Measurements from ENCODE around the gene PRKRIP1.
"Not testable (repeated sequence)": the region's sequence is repeated elsewhere in the genome, so short reads cannot be mapped to it uniquely, and the experiment has no call there.

The PRKRIP1 gene

DNA sequence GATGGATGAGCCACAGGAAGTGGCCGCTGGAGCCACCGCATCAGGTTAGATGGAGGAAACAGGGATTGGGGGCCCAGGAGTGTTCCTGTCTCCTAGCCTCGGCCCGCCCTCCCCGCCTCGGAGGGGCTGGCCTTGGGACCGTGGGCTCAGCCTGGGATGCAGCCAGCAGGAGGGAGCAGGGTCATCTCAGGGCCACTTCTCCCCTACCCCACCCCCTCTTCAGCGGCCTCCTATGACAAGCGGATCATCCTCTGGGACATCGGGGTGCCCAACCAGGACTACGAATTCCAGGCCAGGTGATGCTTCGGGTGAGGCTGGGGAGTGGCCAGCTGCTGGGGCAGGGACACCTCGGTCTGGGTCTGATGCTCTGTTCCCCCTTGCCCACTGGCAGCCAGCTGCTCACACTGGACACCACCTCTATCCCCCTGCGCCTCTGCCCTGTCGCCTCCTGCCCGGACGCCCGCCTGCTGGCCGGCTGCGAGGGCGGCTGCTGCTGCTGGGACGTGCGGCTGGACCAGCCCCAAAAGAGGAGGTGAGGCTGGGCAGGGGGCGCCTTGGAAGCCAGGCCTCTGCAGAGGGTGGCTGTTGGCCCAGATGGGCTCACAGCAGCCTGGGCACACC, 73.3 kb downstream of the PRKRIP1 start:
- peaks cover 9% of the 10 kb centered on the region for H3K4me1 Mint-ChIP-seq (ENCODE audit: low read depth)
- H3K27ac Mint-ChIP-seq, result no peak overlapping the region
- no peaks in the 10 kb centered on the region for H3K27me3 Mint-ChIP-seq
- no peaks in the 10 kb centered on the region for H3K36me3 Mint-ChIP-seq
- no peaks in the 10 kb centered on the region for H3K9me3 Mint-ChIP-seq (ENCODE audit: low read depth)
- no peak overlapping the region for H3K4me3 Mint-ChIP-seq

DNA sequence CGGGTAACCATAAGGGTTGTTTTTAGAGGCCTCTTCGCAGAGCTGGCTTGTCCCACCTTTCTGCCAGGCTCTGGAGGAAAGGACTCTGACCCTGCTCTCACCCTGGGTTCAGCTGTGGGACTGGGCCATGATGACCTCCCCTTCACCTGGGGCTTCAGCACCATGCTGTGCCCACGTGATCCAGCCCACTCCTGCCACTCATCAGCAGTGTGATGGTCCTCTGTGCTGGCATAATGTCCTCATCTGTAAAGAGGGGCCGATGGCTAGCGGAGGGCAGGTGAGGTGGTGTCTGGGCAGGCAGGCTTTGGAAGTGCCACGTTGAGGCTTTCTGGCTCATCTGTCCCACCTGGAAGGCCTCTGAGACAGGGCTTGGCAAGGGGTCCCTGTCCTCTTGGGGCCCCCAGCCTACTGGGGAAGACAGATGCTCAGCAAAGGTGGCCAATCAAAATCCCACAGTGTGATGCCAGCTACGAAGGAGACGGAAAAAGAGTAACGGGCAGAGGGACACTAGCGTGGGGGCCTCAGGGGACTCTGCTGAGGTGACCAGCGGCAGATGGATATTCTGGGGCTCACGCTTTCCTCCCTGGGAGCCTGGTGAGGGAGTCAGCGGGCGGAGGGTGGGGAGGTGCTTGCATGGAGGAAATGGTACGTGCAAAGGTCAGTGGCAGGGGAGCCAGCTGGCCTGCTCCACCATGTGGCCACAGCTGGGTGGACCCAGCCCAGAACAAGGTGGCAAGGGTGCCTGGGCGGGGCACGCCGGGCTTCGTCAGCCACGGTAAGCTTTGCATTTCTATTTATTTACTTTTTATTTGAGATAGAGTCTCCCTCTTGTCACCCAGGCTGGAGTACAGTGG, 74.0 kb downstream of the PRKRIP1 start:
- Mint-ChIP-seq H3K27ac (no peak overlapping the region), H3K9me3 (ENCODE audit: low read depth) (no peaks in the 10 kb centered on the region), H3K36me3 (no peaks in the 10 kb centered on the region), H3K4me1 (ENCODE audit: low read depth) (peaks cover 9% of the 10 kb centered on the region), H3K4me3 (no peak overlapping the region), H3K27me3 (no peaks in the 10 kb centered on the region)

DNA sequence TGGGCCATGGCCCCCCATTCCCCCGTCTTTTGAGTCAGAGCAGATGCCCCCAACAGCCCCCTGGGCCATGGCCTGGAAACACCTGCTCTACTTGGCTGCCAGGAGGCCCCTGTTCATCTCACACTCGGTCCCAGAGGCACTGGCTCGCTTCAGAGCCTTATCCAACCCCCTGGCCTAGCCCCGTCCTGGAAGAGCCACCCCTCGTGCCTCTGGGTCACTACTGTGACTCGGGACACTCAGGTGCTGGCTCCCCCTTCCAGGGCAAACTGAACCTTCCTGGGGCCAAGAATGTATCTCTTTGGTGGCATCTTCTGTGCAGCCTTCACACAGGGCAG, 75.6 kb downstream of the PRKRIP1 start:
- H3K4me3 Mint-ChIP-seq, result no peak overlapping the region
- H3K4me1 Mint-ChIP-seq (ENCODE audit: low read depth), result peaks cover 1% of the 10 kb centered on the region
- no peaks in the 10 kb centered on the region for H3K27me3 Mint-ChIP-seq
- H3K9me3 Mint-ChIP-seq (ENCODE audit: low read depth), result no peaks in the 10 kb centered on the region
- no peaks in the 10 kb centered on the region for H3K36me3 Mint-ChIP-seq
- H3K27ac Mint-ChIP-seq, result no peak overlapping the region

DNA sequence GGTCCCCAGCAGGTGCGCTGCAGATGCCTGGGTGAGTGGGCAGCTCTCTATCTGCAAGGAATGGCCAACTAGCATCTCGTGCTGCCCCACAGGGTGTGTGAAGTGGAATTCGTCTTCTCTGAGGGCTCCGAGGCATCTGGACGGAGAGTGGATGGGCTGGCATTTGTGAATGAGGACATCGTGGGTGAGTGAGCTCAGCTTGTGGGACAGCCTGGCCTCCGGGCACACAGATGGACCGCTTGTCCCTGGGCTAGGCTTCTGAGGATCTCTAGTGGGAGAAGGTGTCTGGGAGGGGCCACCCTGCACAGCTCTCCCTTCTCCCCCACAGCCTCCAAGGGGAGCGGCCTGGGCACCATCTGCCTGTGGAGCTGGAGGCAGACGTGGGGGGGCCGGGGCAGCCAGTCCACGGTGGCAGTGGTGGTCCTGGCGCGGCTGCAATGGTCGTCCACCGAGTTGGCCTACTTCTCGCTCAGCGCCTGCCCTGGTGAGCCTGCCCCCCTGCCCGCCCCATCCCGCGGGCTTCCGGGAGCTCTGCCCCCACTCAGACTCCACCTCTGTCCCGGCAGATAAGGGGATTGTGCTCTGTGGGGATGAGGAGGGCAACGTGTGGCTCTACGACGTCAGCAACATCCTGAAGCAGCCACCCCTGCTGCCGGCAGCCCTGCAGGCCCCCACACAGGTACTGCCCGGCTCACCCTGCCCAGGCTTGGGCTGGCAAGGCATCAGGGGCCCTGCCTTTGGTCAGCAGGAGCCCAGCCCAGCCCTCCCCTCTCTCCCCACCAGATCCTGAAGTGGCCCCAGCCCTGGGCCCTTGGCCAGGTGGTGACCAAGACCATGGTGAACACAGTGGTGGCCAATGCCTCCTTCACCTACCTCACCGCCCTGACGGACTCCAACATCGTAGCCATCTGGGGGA, 76.2 kb downstream of the PRKRIP1 start:
- no peaks in the 10 kb centered on the region for H3K4me1 Mint-ChIP-seq (ENCODE audit: low read depth)
- H3K4me3 Mint-ChIP-seq, result no peak overlapping the region
- no peaks in the 10 kb centered on the region for H3K27me3 Mint-ChIP-seq
- no peaks in the 10 kb centered on the region for H3K9me3 Mint-ChIP-seq (ENCODE audit: low read depth)
- no peak overlapping the region for H3K27ac Mint-ChIP-seq
- H3K36me3 Mint-ChIP-seq, result no peaks in the 10 kb centered on the region

DNA sequence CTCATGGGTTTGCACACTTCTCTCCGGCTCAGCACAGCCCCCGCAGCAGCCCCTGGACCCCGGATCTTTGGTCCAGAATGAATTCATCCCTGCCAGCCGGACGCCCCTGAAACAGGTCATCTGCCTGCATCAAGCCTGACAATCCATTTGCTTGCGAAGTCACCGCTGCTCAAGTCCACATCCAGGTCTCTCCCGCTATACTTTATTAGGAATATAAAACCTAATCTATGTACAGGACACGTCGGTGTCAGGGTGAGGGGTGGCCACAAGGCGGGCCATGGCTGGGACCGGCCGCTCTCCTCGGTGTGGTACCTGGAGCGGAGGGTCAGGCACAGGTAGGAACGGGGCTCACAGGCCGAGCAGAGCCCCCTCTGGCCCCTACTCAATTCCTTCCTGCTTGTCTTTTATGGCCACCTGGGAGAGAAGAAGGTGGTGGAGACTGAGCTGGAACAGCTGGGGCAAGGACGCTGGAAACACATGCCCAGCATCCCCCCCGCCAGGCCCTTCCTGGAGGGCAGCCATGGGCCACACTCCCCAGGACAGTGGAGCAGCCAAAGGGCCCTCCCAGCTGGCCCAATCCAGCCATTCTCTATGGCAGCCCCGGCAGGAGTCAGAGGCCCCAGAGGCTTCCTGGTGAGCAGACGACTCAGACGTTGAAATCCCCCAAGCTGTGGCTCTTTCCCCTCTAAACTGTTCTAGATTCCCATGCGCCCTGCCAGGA, 77.3 kb downstream of the PRKRIP1 start:
- Mint-ChIP-seq H3K9me3 (ENCODE audit: low read depth) (no peaks in the 10 kb centered on the region), H3K4me1 (ENCODE audit: low read depth) (no peaks in the 10 kb centered on the region), H3K4me3 (no peak overlapping the region), H3K27me3 (no peaks in the 10 kb centered on the region), H3K36me3 (no peaks in the 10 kb centered on the region), H3K27ac (no peak overlapping the region)

DNA sequence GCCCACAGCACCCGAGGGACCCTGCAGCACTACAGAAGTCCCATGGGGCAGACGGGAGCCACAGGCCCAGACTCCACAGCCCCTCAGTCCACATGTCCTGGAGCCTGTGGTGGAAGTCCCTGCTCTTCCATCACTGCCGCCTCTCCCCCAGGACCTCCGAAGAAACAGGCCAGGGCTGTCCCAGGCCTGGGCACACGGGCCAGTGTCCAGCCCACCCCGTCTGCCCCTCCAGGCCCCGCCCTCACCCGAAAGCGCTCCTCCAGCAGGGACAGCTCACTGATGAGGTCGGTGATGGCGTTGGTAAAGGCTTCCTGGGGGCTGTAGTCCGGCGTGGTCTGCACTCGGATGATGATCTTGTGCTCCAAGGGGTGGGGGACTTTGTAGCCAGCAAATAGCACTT, 78.0 kb downstream of the PRKRIP1 start:
- H3K36me3 Mint-ChIP-seq; H3K4me3 Mint-ChIP-seq; H3K9me3 Mint-ChIP-seq (ENCODE audit: low read depth); H3K4me1 Mint-ChIP-seq (ENCODE audit: low read depth); H3K27me3 Mint-ChIP-seq; H3K27ac Mint-ChIP-seq: not testable (repeated sequence)

DNA sequence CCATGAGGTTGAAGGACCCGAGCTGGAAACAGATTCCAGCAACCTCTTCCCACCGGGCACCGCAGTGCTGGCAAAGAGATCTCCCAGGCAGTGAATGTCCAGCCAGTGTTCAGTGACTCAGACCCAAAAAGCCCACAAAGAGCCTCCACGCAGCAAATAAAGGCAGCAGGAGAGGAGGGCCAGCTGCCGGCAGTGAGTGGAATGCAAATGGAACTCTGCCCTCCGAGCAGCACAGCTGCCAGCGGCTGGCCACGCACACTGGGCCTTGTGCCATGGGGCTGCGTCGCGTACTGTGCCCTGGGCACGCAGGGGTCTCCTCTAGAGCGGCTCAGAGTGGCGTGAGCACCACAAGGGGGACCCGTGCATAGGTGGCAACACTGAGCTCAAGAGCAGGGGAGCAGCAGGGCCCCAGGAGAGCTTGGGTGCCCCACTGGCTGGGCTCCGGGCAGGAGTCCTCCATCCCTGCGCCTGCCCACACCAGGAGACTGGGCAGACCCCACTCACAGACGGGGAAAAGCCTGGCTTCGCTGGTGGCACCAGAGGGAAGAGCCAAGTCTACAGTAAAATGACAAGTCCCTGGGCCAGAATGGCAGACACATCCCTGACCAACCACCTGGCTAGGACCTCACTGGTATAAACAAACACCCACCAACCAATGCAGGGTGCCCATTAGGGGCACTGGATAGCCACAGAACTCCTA, 78.7 kb downstream of the PRKRIP1 start:
- H3K9me3 Mint-ChIP-seq (ENCODE audit: low read depth); H3K27me3 Mint-ChIP-seq; H3K36me3 Mint-ChIP-seq; H3K4me1 Mint-ChIP-seq (ENCODE audit: low read depth); H3K4me3 Mint-ChIP-seq; H3K27ac Mint-ChIP-seq: not testable (repeated sequence)
